Regular cardiac myocyte (primary cell): ENCODE measurements around the gene OTUB2. TPM values are rescaled to one million over a fixed set of nuclear protein-coding genes. Genes with fewer than 3 reads are reported as not detected.

ENCODE experiments used
- total RNA-seq: library from RNA; depleted of rRNA; stranded (reverse); fragments of >200 nt; gene quantifications from 2 replicates; pipeline ENCODE4 v1.2.3, GENCODE V29; 2014

OTUB2 gene
- total RNA-seq: 1.5 and 2.0 TPM in 2 replicates

GRCh38 chr14:94026173-94026888, at the start of gene OTUB2:
OTUB2 (plus strand) TSS chr14:94026340; CDS start chr14:94026538, 198 bp downstream.

GRCh38 chr14:93976477-93977057, 49.6 kb upstream of the OTUB2 start, which contains the start of gene ASB2:
ASB2 (minus strand) TSS chr14:93976570; CDS start chr14:93964539, 12,031 bp downstream.

GRCh38 chr14:93997082-93997481, 29.1 kb upstream of the OTUB2 start, which contains the start of gene CCDC197:
CCDC197 (plus strand) TSS chr14:93997301; CDS start chr14:93998132, 831 bp downstream.

GRCh38 chr14:94080621-94081385, 54.7 kb downstream of the OTUB2 start, which contains the start of the genes DDX24 and IFI27L1:
DDX24 (minus strand) TSS chr14:94081202; CDS start chr14:94079742, 1,460 bp downstream.
IFI27L1 (plus strand) TSS chr14:94081310; CDS start chr14:94096938, 15,628 bp downstream.

Other genes starting within 250 kb of the OTUB2 start
- not detected in 2 replicates for gene PRIMA1, start 237.9 kb upstream of the OTUB2 start, total RNA-seq
- gene FAM181A, start 99.0 kb upstream of the OTUB2 start, total RNA-seq: not detected in 2 replicates
- under 0.01 and 2.3 TPM in 2 replicates for gene ASB2, start 49.8 kb upstream of the OTUB2 start, total RNA-seq
- gene CCDC197, start 29.0 kb upstream of the OTUB2 start, total RNA-seq: not detected in 2 replicates
- 163 and 174 TPM in 2 replicates for gene DDX24, start 54.9 kb downstream of the OTUB2 start, total RNA-seq
- 21.7 and 24.7 TPM in 2 replicates for gene IFI27L1, start 55.0 kb downstream of the OTUB2 start, total RNA-seq
- gene IFI27, start 84.4 kb downstream of the OTUB2 start, total RNA-seq: 55.8 and 125 TPM in 2 replicates
- 91.6 and 110 TPM in 2 replicates for gene IFI27L2, start 103.3 kb downstream of the OTUB2 start, total RNA-seq
- 2.5 and 3.1 TPM in 2 replicates for gene PPP4R4, start 148.0 kb downstream of the OTUB2 start, total RNA-seq